ENCODE results near the gene CD1C.

CD1C gene

GRCh38 chr1:158295791-158296190 lies 6.1 kb downstream of the CD1C start:
- Histone ChIP-seq H2BK120ac (ENCODE audit: low read depth, low read length) (no peak overlapping the region), H3K79me2 (ENCODE audit: control insufficient read depth, insufficient read depth, low read length) (no peaks in the 10 kb centered on the region), H3K27ac (ENCODE audit: low read depth, low read length) (no peak overlapping the region), H3K27me3 (ENCODE audit: insufficient read depth, low read length, poor library complexity) (no peaks in the 10 kb centered on the region), H3K9ac (ENCODE audit: low read length) (no peak overlapping the region), H4K8ac (ENCODE audit: low read depth, low read length) (no peak overlapping the region), H3K4me2 (ENCODE audit: low read length) (no peak overlapping the region), H3K4ac (ENCODE audit: low read depth, low read length) (no peak overlapping the region), H3K36me3 (ENCODE audit: control insufficient read depth, insufficient read depth, low read length) (no peaks in the 10 kb centered on the region), H3K18ac (ENCODE audit: low read length) (no peak overlapping the region), H2AK5ac (ENCODE audit: low read length) (no peak overlapping the region), H3K23ac (ENCODE audit: low read length) (no peak overlapping the region), H2BK5ac (ENCODE audit: low read length) (no peak overlapping the region), H3K56ac (ENCODE audit: low read length) (no peak overlapping the region), H4K5ac (ENCODE audit: low read length) (no peak overlapping the region), H3K4me3 (ENCODE audit: low read length) (no peak overlapping the region), H3K79me1 (ENCODE audit: low read length) (no peaks in the 10 kb centered on the region), H3K4me1 (ENCODE audit: control insufficient read depth, low read depth, low read length) (no peaks in the 10 kb centered on the region), H2BK15ac (replicated peaks; ENCODE audit: low read depth) (no peak overlapping the region)
- DNase-seq = no peak
- no CpG with 5 or more reads among the region's 2 CpGs for WGBS (ENCODE audit: extremely low coverage, insufficient coverage, low lambda C conversion rate)

GRCh38 chr1:158310623-158311022 lies 20.9 kb downstream of the CD1C start:
- Histone ChIP-seq H3K4me3 (ENCODE audit: low read length) (no peak overlapping the region), H2BK5ac (ENCODE audit: low read length) (no peak overlapping the region), H3K18ac (ENCODE audit: low read length) (no peak overlapping the region), H3K79me2 (ENCODE audit: control insufficient read depth, insufficient read depth, low read length) (no peaks in the 10 kb centered on the region), H3K36me3 (ENCODE audit: control insufficient read depth, insufficient read depth, low read length) (no peaks in the 10 kb centered on the region), H3K4ac (ENCODE audit: low read depth, low read length) (no peak overlapping the region), H3K4me1 (ENCODE audit: control insufficient read depth, low read depth, low read length) (no peaks in the 10 kb centered on the region), H4K5ac (ENCODE audit: low read length) (no peak overlapping the region), H2BK15ac (replicated peaks; ENCODE audit: low read depth) (no peak overlapping the region), H3K9ac (ENCODE audit: low read length) (no peak overlapping the region), H3K27me3 (ENCODE audit: insufficient read depth, low read length, poor library complexity) (no peaks in the 10 kb centered on the region), H3K23ac (ENCODE audit: low read length) (no peak overlapping the region), H2BK120ac (ENCODE audit: low read depth, low read length) (no peak overlapping the region), H4K8ac (ENCODE audit: low read depth, low read length) (no peak overlapping the region), H3K79me1 (ENCODE audit: low read length) (no peaks in the 10 kb centered on the region), H3K56ac (ENCODE audit: low read length) (no peak overlapping the region), H3K4me2 (ENCODE audit: low read length) (no peak overlapping the region), H3K27ac (ENCODE audit: low read depth, low read length) (no peak overlapping the region), H2AK5ac (ENCODE audit: low read length) (no peak overlapping the region)
- DNase-seq = no peak
- no CpG with 5 or more reads among the region's 1 CpG for WGBS (ENCODE audit: extremely low coverage, insufficient coverage, low lambda C conversion rate)

- no CpG with 5 or more reads among the region's 2 CpGs for WGBS (ENCODE audit: extremely low coverage, insufficient coverage, low lambda C conversion rate)
- no peaks in the 10 kb centered on the region for H3K79me1 ChIP-seq (ENCODE audit: low read length)
- DNase-seq = no peak
Measured at GRCh38 chr1:158311066-158311465, 21.3 kb downstream of the CD1C start.

GRCh38 chr1:158323866-158324265 lies 34.1 kb downstream of the CD1C start:
- no peak overlapping the region for H3K4me2 ChIP-seq (ENCODE audit: low read length)

More at GRCh38 chr1:158311066-158311465, 21.3 kb downstream of the CD1C start:
- Histone ChIP-seq H3K4me3 (ENCODE audit: low read length) (no peak overlapping the region), H3K18ac (ENCODE audit: low read length) (no peak overlapping the region), H3K56ac (ENCODE audit: low read length) (no peak overlapping the region), H3K4ac (ENCODE audit: low read depth, low read length) (no peak overlapping the region), H3K27ac (ENCODE audit: low read depth, low read length) (no peak overlapping the region), H2BK15ac (replicated peaks; ENCODE audit: low read depth) (no peak overlapping the region), H2BK120ac (ENCODE audit: low read depth, low read length) (no peak overlapping the region), H3K23ac (ENCODE audit: low read length) (no peak overlapping the region), H3K9ac (ENCODE audit: low read length) (no peak overlapping the region), H3K4me2 (ENCODE audit: low read length) (no peak overlapping the region), H2BK5ac (ENCODE audit: low read length) (no peak overlapping the region), H3K4me1 (ENCODE audit: control insufficient read depth, low read depth, low read length) (no peaks in the 10 kb centered on the region), H4K5ac (ENCODE audit: low read length) (no peak overlapping the region), H3K79me2 (ENCODE audit: control insufficient read depth, insufficient read depth, low read length) (no peaks in the 10 kb centered on the region), H2AK5ac (ENCODE audit: low read length) (no peak overlapping the region), H3K36me3 (ENCODE audit: control insufficient read depth, insufficient read depth, low read length) (no peaks in the 10 kb centered on the region), H3K27me3 (ENCODE audit: insufficient read depth, low read length, poor library complexity) (no peaks in the 10 kb centered on the region), H4K8ac (ENCODE audit: low read depth, low read length) (no peak overlapping the region)

GRCh38 chr1:158324395-158324794 lies 34.7 kb downstream of the CD1C start:
- no peak overlapping the region for H4K8ac ChIP-seq (ENCODE audit: low read depth, low read length)
- H3K4me3 ChIP-seq (ENCODE audit: low read length) = no peak overlapping the region
- H3K4ac ChIP-seq (ENCODE audit: low read depth, low read length) = no peak overlapping the region
- no peak overlapping the region for H2AK5ac ChIP-seq (ENCODE audit: low read length)
- H2BK15ac ChIP-seq (replicated peaks; ENCODE audit: low read depth) = no peak overlapping the region
- no peak overlapping the region for H4K5ac ChIP-seq (ENCODE audit: low read length)
- no CpG with 5 or more reads among the region's 4 CpGs for WGBS (ENCODE audit: extremely low coverage, insufficient coverage, low lambda C conversion rate)
- H3K79me1 ChIP-seq (ENCODE audit: low read length) = no peaks in the 10 kb centered on the region
- no peaks in the 10 kb centered on the region for H3K79me2 ChIP-seq (ENCODE audit: control insufficient read depth, insufficient read depth, low read length)
- H3K56ac ChIP-seq (ENCODE audit: low read length) = no peak overlapping the region
- DNase-seq = no peak
- no peak overlapping the region for H3K9ac ChIP-seq (ENCODE audit: low read length)
- no peaks in the 10 kb centered on the region for H3K36me3 ChIP-seq (ENCODE audit: control insufficient read depth, insufficient read depth, low read length)
- no peak overlapping the region for H2BK120ac ChIP-seq (ENCODE audit: low read depth, low read length)
- no peak overlapping the region for H3K27ac ChIP-seq (ENCODE audit: low read depth, low read length)
- H3K18ac ChIP-seq (ENCODE audit: low read length) = no peak overlapping the region
- no peak overlapping the region for H3K4me2 ChIP-seq (ENCODE audit: low read length)
- no peaks in the 10 kb centered on the region for H3K4me1 ChIP-seq (ENCODE audit: control insufficient read depth, low read depth, low read length)
- H3K27me3 ChIP-seq (ENCODE audit: insufficient read depth, low read length, poor library complexity) = no peaks in the 10 kb centered on the region
- no peak overlapping the region for H2BK5ac ChIP-seq (ENCODE audit: low read length)
- no peak overlapping the region for H3K23ac ChIP-seq (ENCODE audit: low read length)

More at GRCh38 chr1:158323866-158324265, 34.1 kb downstream of the CD1C start:
- H2BK5ac ChIP-seq (ENCODE audit: low read length) = no peak overlapping the region
- H3K27me3 ChIP-seq (ENCODE audit: insufficient read depth, low read length, poor library complexity) = no peaks in the 10 kb centered on the region
- H3K4me3 ChIP-seq (ENCODE audit: low read length) = no peak overlapping the region
- WGBS (ENCODE audit: extremely low coverage, insufficient coverage, low lambda C conversion rate) = no CpG with 5 or more reads among the region's 1 CpG
- H3K4ac ChIP-seq (ENCODE audit: low read depth, low read length) = no peak overlapping the region
- H3K18ac ChIP-seq (ENCODE audit: low read length) = no peak overlapping the region
- no peak overlapping the region for H3K27ac ChIP-seq (ENCODE audit: low read depth, low read length)
- H2BK120ac ChIP-seq (ENCODE audit: low read depth, low read length) = no peak overlapping the region
- no peak overlapping the region for H3K56ac ChIP-seq (ENCODE audit: low read length)
- no peaks in the 10 kb centered on the region for H3K79me2 ChIP-seq (ENCODE audit: control insufficient read depth, insufficient read depth, low read length)
- H2BK15ac ChIP-seq (replicated peaks; ENCODE audit: low read depth) = no peak overlapping the region
- no peaks in the 10 kb centered on the region for H3K4me1 ChIP-seq (ENCODE audit: control insufficient read depth, low read depth, low read length)
- H3K36me3 ChIP-seq (ENCODE audit: control insufficient read depth, insufficient read depth, low read length) = no peaks in the 10 kb centered on the region
- no peak overlapping the region for H4K5ac ChIP-seq (ENCODE audit: low read length)
- H3K79me1 ChIP-seq (ENCODE audit: low read length) = no peaks in the 10 kb centered on the region
- H4K8ac ChIP-seq (ENCODE audit: low read depth, low read length) = no peak overlapping the region
- H3K9ac ChIP-seq (ENCODE audit: low read length) = no peak overlapping the region
- H3K23ac ChIP-seq (ENCODE audit: low read length) = no peak overlapping the region
- no peak for DNase-seq
- H2AK5ac ChIP-seq (ENCODE audit: low read length) = no peak overlapping the region

GRCh38 chr1:158327481-158327880 lies 37.8 kb downstream of the CD1C start:
- no peak overlapping the region for H3K18ac ChIP-seq (ENCODE audit: low read length)
- no peak overlapping the region for H3K27ac ChIP-seq (ENCODE audit: low read depth, low read length)
- H3K56ac ChIP-seq (ENCODE audit: low read length) = no peak overlapping the region
- H3K4me2 ChIP-seq (ENCODE audit: low read length) = no peak overlapping the region
- H3K4me1 ChIP-seq (ENCODE audit: control insufficient read depth, low read depth, low read length) = no peaks in the 10 kb centered on the region
- H3K4ac ChIP-seq (ENCODE audit: low read depth, low read length) = no peak overlapping the region
- H3K79me2 ChIP-seq (ENCODE audit: control insufficient read depth, insufficient read depth, low read length) = no peaks in the 10 kb centered on the region
- H3K27me3 ChIP-seq (ENCODE audit: insufficient read depth, low read length, poor library complexity) = no peaks in the 10 kb centered on the region
- H4K5ac ChIP-seq (ENCODE audit: low read length) = no peak overlapping the region
- H4K8ac ChIP-seq (ENCODE audit: low read depth, low read length) = no peak overlapping the region
- H3K23ac ChIP-seq (ENCODE audit: low read length) = no peak overlapping the region
- no peak overlapping the region for H3K4me3 ChIP-seq (ENCODE audit: low read length)
- no peak overlapping the region for H2AK5ac ChIP-seq (ENCODE audit: low read length)
- no peak overlapping the region for H2BK120ac ChIP-seq (ENCODE audit: low read depth, low read length)
- no peak overlapping the region for H3K9ac ChIP-seq (ENCODE audit: low read length)
- DNase-seq = no peak
- no peak overlapping the region for H2BK15ac ChIP-seq (replicated peaks; ENCODE audit: low read depth)
- no peaks in the 10 kb centered on the region for H3K36me3 ChIP-seq (ENCODE audit: control insufficient read depth, insufficient read depth, low read length)
- no peaks in the 10 kb centered on the region for H3K79me1 ChIP-seq (ENCODE audit: low read length)
- no peak overlapping the region for H2BK5ac ChIP-seq (ENCODE audit: low read length)

Measured in mesendoderm (in vitro differentiated cells).